Effector CD8-positive, alpha-beta T cell (primary cell): ENCODE data around the gene RB1.

Experiments
- DNase-seq: peaks from one replicate; lab custom pipeline; 2025; lab: John Stamatoyannopoulos, UW
- total RNA-seq, 4 experiments: gene quantifications; one replicate each; lab custom pipeline; 2026; lab: John Stamatoyannopoulos, UW

Gene RB1
- total RNA-seq: 45.9 to 71.3 (median 61.6) reads per million in 4 experiments

DNA sequence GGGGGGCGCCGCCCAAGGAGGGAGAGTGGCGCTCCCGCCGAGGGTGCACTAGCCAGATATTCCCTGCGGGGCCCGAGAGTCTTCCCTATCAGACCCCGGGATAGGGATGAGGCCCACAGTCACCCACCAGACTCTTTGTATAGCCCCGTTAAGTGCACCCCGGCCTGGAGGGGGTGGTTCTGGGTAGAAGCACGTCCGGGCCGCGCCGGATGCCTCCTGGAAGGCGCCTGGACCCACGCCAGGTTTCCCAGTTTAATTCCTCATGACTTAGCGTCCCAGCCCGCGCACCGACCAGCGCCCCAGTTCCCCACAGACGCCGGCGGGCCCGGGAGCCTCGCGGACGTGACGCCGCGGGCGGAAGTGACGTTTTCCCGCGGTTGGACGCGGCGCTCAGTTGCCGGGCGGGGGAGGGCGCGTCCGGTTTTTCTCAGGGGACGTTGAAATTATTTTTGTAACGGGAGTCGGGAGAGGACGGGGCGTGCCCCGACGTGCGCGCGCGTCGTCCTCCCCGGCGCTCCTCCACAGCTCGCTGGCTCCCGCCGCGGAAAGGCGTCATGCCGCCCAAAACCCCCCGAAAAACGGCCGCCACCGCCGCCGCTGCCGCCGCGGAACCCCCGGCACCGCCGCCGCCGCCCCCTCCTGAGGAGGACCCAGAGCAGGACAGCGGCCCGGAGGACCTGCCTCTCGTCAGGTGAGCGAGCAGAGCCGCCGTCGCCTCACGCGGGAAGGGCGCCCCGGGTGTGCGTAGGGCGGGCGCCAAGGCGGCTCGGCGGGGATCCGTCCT, at the start of gene RB1:
RB1 (plus strand) TSS at position 393 of the 784 bp plus-strand sequence; CDS start at position 555, 162 bp downstream.
- peak; percentile 84 for DNase-seq

DNA sequence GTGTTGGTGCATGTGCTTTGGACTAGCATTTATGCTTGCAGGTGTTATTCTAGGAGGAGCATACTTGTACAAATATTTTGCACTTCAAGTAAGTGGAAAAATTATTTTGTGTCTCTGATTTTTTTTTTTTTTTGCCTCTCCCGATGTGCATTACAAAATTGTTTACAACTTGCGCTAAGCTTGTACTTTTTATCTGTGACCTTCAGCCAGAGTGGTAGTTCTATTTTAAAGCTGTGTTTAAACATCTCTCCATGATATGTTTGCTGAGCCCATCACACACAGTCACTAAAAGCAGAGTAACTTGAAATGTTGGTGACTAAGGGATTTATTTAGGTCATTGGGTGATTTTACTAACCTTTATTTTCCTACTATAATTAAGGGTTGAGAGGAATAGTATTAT, 49.7 kb upstream of the RB1 start:
- no peak for DNase-seq

DNA sequence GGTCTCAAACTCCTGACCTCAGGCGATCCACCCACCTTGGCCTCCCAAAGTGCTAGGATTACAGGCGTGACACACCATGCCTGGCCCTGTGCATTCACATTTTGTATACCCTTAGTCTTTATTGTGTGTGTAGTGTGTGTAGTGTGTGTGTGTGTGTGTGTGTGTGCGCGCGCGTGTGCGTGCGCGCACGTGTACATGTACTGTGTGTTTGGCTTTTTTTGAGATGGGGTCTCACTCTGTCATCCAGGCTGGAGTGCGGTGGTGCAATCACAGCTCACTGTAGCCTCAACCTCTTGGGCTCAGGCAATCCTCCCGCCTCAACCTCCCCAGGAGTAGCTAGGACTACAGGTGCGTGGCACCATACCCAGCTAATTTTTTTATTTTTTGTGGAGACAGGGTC, 48.5 kb upstream of the RB1 start:
- DNase-seq: no peak

DNA sequence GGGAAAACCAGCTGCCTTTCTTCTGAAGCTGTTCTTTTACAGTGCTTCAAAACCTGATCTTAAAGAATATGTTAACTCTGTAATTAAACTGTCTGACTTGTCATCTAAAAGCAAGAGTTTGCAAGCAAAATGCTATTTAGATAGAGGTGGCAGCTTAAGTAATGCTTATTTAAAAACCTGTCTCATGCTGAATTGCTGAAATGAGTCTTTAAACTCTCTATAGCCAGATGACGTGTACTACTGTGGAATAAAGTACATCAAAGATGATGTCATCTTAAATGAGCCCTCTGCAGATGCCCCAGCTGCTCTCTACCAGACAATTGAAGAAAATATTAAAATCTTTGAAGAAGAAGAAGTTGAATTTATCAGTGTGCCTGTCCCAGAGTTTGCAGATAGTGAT, 47.6 kb upstream of the RB1 start:
- DNase-seq: no peak

DNA sequence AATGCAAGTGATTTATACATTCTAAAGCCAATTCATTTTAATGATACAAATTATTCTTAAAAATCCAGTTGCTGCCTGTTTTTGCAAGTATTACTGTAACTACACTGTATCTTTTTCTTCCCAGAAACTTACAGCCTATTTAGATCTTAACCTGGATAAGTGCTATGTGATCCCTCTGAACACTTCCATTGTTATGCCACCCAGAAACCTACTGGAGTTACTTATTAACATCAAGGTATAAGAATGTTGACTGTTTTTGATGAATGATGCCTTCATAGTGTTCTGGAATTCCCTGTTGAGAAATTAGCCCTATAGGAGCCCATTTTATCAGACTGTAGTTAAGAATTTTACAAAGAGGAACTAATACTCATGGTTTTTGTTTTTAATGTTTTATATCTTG, 45.5 kb upstream of the RB1 start:
- DNase-seq: no peak

DNA sequence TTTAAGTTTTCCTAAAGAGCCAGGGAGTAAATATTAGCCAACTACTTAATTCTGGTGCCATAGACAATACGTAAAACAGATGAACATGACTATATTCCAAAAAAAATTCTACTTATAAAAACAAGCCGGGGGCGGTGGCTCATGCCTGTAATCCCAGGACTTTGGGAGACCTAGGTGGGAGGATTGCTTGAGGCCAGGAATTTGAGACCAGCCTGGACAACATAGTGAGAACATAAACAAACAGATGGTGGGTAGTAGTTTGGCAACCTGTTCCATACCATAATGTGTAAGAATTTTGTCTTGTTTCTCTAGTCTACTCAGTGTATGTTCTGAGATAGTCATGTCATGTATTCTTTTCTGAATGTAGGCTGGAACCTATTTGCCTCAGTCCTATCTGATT, 45.1 kb upstream of the RB1 start:
- no peak for DNase-seq

DNA sequence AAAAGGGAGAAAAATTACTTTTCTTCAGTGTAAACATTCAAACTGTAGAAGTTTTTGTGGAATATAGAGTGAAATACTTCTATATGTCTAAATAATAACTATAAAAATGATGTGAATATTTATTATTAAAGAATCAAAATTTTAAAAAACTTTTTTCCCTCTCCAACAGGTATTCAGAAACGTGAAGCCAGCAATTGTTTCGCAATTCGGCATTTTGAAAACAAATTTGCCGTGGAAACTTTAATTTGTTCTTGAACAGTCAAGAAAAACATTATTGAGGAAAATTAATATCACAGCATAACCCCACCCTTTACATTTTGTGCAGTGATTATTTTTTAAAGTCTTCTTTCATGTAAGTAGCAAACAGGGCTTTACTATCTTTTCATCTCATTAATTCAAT, 42.6 kb upstream of the RB1 start:
- no peak for DNase-seq

DNA sequence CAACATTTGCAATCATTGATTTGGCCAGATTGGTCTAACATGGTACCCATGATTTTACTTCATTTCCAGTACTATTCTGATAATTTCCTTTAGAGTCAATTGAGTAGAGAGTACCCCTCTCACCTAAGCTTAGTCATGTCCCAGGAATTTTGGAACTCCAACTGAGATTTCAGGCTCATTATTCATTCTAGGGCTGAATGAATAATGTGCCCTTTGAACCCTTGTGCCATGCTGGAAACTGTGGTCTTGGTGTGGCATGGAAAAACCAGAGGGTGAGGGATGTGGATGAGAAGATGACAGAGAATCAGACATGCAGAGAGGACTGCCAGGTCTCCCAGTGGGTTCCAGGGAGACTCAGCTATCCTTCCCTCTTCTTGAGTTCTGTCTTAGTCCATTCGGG, 40.4 kb upstream of the RB1 start:
- DNase-seq: no peak

DNA sequence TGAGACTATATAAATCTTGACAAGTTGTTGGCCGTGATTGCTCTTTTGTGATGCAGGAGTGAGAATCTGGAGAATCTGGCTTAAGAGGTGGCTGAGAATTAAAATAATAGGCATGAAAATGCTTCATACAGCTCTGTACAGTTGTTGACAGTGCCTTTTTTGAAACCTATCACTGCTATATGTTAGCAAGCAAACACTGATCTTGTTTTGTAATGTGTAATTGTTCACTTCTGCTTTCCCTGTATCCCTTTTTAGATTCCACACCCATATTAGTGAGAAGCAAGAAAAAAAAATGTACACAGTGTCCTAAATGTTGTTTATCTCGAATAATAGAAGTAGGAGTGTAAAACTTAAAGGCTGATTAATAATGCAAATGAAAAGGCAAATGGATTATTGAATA, 39.5 kb upstream of the RB1 start:
- no peak for DNase-seq

DNA sequence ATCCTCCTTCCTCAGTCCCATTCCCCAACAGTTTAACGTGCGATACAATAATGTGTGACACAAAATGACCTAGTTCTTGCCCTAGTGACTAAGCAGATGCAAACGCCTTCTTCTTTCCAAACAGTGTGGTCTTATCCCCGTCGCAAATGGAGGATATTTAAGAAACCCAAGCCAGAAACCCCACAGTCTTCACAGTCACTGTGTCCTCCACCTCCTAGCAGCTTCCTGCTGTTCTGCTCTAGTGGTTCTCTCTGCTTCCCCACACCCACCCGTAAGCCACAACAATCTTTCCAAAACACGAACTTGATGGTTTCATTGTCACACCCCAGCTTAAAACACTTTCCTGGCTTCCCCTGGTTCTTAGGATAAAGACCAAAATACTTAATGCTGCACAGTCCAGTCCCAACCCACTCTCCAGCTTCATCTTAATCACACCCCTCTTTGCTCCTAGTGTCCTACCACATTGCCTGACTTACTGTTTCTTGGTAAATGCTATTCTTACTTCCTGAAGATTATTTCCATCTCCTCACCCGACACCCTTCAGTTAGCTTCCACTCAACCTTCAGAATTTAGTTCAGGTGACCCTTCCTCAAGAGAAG, 38.2 kb upstream of the RB1 start:
- DNase-seq: no peak

DNA sequence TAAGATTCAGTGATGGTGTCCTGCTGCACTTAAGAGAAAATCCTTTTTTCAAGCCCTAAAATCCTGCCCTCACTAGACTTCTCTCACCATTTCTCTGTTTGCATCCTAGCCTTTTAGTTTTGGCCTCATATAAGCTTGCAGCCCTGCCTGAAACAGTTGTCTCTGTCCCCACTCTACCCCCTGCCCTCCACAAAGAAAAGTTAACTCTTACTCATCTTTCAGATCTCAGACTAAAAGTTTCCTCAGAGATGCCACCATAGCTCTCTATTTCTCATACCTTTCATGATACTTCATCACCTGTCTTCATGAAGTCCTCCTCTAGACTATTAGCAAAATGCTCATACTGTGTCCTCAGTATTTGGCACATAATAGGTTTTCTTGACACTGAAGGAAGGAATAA, 37.4 kb upstream of the RB1 start:
- no peak for DNase-seq

DNA sequence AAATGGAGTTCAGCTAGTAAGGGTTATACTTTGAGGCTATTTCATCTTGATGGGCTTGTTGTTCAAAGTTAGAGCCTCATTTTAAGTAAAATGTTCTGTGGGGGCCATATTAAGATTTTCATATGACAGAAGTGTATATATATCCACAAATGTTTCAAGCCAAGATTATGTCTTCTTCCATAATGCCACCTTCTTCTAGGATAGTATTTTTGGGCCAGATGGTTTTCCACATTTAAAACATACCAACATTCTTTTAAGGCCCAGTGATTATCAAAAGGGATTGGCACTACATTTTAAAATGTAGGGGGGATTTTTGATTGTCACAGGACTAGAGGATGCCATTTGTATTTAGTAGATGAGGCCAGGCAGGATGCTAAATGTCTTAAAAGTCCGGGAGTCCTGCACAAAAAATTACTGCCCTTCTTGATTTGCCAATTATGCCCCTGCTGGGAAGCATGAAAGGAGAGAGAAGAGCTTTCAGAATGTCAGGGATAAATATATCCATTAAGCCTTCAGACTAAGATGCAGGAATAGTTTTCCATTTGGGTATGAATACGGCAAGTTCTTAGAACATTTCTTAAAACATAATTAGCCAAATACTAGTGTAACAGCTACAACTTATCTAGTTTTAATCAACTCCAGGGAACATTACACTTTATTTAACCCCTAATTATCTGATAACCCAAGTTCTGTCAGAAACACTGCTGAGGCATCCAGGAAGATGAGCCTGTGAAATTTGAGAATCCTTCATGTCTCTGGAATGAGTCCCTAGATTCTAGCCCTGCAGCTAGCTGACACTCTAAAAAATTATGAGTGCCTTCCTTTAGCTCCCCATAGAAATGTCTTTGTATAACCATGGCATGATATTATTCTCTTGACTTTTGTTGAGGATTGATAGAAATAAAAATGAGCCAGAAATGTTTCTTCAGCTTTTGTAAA, 36.6 kb upstream of the RB1 start:
- no peak for DNase-seq

DNA sequence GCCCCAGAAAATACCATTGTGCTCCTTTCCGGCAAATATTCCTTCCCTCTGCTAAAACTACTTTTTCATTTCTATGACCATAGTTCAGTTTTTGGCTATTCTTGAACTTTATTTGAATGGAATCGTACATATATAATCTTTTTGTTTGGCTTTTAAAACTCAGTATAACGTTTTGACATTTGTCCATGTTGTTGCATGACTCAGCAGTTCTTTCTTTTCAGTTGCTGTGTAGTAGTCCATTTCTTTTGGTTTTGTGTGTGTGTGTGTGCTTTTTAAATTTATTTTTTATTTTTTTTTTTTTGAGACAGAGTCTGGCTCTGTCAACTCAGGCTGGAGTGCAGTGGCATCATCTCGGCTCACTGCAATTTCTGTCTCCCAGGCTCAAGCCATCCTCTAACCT, 35.5 kb upstream of the RB1 start:
- DNase-seq: no peak

DNA sequence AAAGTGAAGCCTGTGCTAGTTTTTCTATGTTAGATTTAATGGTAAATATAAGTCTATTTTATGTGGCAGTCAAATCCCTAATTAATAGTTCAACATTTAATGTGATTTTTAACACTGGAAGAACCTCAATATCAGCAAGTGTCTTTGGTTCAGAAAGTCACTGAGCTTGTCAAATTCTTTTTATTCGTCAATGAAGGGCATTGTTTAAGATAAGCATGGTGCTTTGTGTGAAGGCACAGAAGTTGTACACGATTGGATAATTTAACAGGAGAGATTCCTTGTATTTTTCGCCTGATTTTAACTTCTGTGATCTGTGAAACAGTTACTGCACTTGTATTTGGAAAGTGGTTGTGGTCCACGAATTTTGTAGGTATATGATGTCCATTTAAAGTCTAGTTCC, 30.2 kb upstream of the RB1 start:
- DNase-seq: no peak

DNA sequence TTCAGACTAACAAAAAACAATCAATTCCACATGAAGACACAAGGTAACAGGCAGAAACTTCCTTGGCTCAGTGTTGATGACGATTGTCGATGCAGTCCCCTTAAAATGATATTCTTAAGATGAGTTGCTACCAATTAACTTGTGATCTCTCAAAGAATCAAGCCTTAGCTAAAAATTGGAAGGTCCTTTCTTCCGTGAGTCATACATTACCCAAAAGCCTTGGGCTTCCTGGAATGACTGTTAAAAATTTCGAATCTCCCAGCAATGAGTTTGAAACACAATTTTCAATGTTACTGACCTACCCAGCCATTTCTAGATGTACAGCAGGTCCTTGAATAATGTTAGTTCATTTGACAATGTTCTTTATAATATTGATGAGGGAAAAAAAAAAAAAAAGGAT, 28.0 kb upstream of the RB1 start:
- DNase-seq: no peak

DNA sequence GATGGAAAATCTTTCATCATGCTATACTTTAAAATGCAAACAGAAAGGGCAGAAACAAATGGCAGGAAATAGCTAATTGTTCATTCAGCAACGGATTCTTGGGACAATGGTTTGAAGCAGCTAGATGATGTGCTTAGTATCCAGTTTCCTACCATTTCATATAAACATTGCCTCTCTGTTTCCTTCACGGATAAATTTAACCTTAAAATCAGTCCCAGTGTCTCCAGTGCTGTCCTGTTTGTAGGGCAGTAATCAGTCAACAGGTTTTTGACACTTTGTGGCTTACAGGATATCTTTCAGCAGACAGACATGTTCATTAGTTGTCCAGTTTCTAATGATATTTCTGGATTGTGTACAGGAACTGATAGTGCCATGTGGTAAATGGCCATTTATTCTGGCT, 24.7 kb upstream of the RB1 start:
- no peak for DNase-seq

DNA sequence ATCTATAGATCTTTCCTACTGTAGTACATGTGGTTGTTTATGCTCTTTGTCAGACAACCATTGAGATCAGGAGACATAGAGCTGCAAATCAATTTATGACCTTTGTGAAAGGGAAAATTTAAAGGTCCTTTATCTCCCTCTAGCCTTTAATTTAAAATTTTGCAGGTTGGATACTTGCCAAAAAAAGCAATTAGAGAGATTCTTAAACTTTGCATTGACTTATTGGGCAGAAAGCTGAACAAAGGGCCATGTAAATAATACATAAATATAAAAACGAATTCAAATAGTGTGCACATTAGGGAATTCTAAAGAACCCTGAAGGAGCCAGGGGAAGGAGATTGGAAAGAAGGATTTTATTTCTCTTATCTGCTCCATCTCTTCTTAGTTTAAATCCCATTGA, 22.0 kb upstream of the RB1 start:
- no peak for DNase-seq

DNA sequence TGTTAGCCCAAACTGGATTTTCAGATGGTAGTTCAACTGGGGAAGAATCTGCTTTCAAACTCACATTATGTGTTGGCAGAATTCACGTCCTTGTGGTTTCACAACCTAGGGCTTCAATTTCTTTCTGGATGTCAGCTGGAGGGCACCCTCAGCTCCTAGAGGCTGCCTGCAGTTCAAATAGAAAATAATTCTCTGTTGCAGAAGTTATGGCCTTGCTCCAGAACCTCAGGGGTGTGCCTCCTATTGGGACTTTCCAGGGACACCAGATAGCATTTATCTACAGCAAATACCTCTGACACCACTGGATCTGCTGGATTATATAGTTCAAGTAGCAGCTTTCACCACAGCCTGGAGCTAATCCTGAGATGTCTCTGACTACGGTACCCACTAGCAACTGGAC, 11.8 kb upstream of the RB1 start:
- no peak for DNase-seq

DNA sequence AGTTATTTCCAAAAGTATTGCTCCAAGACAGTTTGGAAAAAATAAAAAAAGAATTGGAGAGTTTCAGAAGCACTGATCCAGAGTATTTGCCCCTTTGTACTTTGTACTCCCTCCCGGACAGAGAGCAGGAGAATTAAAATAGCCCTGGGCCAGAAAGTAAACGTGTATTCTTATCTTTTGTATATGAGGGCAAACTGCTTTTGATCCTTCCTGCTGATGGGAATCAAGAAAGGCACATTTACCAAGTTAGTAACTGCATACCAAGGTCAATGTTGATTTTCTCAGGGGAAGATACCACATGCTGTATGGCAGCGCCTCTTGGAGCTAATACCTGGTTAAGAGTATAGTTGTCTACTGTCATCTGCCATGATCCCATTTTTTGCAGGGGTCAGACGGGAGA, 10.9 kb upstream of the RB1 start:
- no peak for DNase-seq

DNA sequence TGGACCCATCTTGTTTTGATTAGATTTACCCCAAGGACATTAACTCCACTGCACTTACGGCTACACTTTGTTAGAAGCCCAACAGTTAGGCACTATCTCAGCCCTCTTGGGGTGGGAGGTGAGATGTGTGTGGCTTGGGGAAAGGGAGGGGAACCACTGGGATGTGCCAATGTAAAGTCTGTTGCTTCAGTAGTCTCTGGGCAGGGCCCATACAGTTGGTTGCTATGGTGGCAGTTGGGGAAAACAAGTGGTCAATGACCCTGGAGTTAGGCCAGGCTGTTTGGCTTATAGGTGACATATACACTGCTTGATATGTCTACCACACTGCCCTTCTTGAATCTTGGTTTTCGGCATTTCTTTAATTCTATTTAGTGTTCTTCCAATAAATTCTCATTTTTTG, 8.9 kb upstream of the RB1 start:
- DNase-seq: no peak

DNA sequence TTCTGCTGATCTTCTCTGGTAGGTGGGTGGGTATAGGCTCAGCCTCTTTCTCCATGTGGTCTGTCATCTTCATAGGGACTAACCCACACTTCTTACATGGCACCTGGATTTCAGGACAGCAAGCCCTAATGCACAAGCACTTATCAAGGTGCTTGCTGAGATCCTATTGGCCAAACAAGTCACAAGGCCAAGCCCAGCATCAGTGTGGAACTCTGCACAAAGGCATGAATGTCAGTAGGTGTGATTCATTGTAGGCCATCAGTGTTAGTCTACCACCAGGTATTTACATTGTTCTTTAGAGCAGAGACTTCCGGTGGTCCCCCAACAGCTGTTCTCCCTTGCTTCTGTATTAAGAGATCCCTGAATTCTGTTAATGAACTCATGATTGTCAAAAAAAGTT, 8.3 kb upstream of the RB1 start:
- no peak for DNase-seq

DNA sequence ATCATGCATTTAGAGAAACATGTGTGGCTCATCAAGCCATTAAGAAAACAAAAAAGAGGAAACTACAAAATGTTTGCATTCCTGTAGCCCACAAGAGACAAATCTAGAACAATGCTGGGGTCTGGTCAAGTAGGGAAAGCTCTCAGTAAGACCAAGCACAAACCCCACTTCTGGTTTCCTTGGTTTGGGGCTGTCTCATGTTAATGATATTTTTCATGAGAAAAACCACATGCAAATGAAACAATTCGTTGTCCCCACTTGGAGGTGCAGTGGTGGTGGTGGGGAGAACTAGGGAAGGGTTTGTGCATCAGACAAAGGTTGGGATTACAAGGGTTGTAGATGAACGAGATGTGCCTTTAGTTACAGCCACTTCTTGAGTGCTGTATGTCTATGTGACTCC, 7.0 kb upstream of the RB1 start:
- no peak for DNase-seq
